BE2C (cell line): ENCODE results near the gene TNNI3K.

Source experiments
- DNase-seq: peaks from one replicate; pipeline ENCODE4 v3.0.0-alpha.2; 2020
- H3K27me3 ChIP-seq: fragments of 250-450 bp; sonication (Bioruptor Pico); 2 replicates; pipeline ENCODE4 v1.5.1; 2020; ENCODE audit warnings: mild to moderate bottlenecking
- H3K36me3 ChIP-seq: fragments of 250-450 bp; sonication (Bioruptor Pico); 2 replicates; pipeline ENCODE4 v1.5.1; 2020; ENCODE audit warnings: mild to moderate bottlenecking
- H3K4me1 ChIP-seq: fragments of 250-450 bp; sonication (Bioruptor Pico); 2 replicates; pipeline ENCODE4 v1.5.1; 2020
- H3K4me3 ChIP-seq: 2 replicates; pipeline ENCODE4 v1.5.1; 2011; ENCODE audit warnings: low read depth, low read length
- H3K9me3 ChIP-seq: fragments of 250-450 bp; sonication (Bioruptor Pico); 2 replicates; pipeline ENCODE4 v1.5.1; 2020
- CTCF ChIP-seq: IDR thresholded peaks from 2 replicates; pipeline ENCODE4 v1.5.1; 2012; ENCODE audit warnings: mild to moderate bottlenecking, low read depth, low read length

Gene TNNI3K

GRCh38 chr1:74199504-74199903 is 35.7 kb upstream of the TNNI3K start:
- H3K4me1 ChIP-seq, result no peaks in the 10 kb centered on the region
- no peaks in the 10 kb centered on the region for H3K36me3 ChIP-seq
- no peaks in the 10 kb centered on the region for H3K27me3 ChIP-seq
- no peak overlapping the region for H3K4me3 ChIP-seq
- no peak for DNase-seq
- TF ChIP-seq CTCF, result no peak
- H3K9me3 ChIP-seq, result no peaks in the 10 kb centered on the region

- H3K9me3 ChIP-seq, result no peaks in the 10 kb centered on the region
- no peaks in the 10 kb centered on the region for H3K27me3 ChIP-seq
- H3K4me1 ChIP-seq, result no peaks in the 10 kb centered on the region
- no peak overlapping the region for H3K4me3 ChIP-seq
- no peak for TF ChIP-seq CTCF
- no peak for DNase-seq
- H3K36me3 ChIP-seq, result no peaks in the 10 kb centered on the region
These were observed 29.9 kb upstream of the TNNI3K start for GRCh38 chr1:74205266-74205665.

- no peaks in the 10 kb centered on the region for H3K27me3 ChIP-seq
- H3K4me1 ChIP-seq, result no peaks in the 10 kb centered on the region
- DNase-seq, result no peak
- H3K9me3 ChIP-seq, result no peaks in the 10 kb centered on the region
- no peaks in the 10 kb centered on the region for H3K36me3 ChIP-seq
- no peak overlapping the region for H3K4me3 ChIP-seq
- TF ChIP-seq CTCF, result no peak
These were observed 20.0 kb upstream of the TNNI3K start for GRCh38 chr1:74215229-74215628.

- DNase-seq, result no peak
- Histone ChIP-seq H3K36me3 (no peaks in the 10 kb centered on the region), H3K4me3 (no peak overlapping the region), H3K4me1 (no peaks in the 10 kb centered on the region), H3K9me3 (no peaks in the 10 kb centered on the region), H3K27me3 (no peaks in the 10 kb centered on the region)
- TF ChIP-seq CTCF, result no peak
These were observed 12.5 kb upstream of the TNNI3K start for GRCh38 chr1:74222701-74223100.

- no peaks in the 10 kb centered on the region for H3K36me3 ChIP-seq
- no peak overlapping the region for H3K4me3 ChIP-seq
- H3K27me3 ChIP-seq, result no peaks in the 10 kb centered on the region
- no peaks in the 10 kb centered on the region for H3K4me1 ChIP-seq
- TF ChIP-seq CTCF, result no peak
- no peak for DNase-seq
- H3K9me3 ChIP-seq, result no peaks in the 10 kb centered on the region
These were observed 11.7 kb upstream of the TNNI3K start for GRCh38 chr1:74223453-74223852.

GRCh38 chr1:74236440-74236839 is 1.3 kb downstream of the TNNI3K start:
- no peak for TF ChIP-seq CTCF

More at GRCh38 chr1:74236440-74236839, 1.3 kb downstream of the TNNI3K start:
- H3K36me3 ChIP-seq, result no peaks in the 10 kb centered on the region
- no peaks in the 10 kb centered on the region for H3K4me1 ChIP-seq
- H3K9me3 ChIP-seq, result no peaks in the 10 kb centered on the region
- no peak for DNase-seq
- H3K27me3 ChIP-seq, result no peaks in the 10 kb centered on the region
- no peak overlapping the region for H3K4me3 ChIP-seq
